C4-2B (cell line): Measurements from ENCODE around the gene NUDT1.
"Not testable (repeated sequence)": the region's sequence is repeated elsewhere in the genome, so short reads cannot be mapped to it uniquely, and the experiment has no call there.

Source experiments
- CTCF ChIP-seq: fragments of 450-650 bp; conservative IDR thresholded peaks from 2 replicates; pipeline ENCODE4 v1.5.1; 2017; ENCODE audit warnings: mild to moderate bottlenecking
- ZFX ChIP-seq: fragments of 450-650 bp; IDR thresholded peaks from 2 replicates; pipeline ENCODE4 v1.6.1; 2017

DNA sequence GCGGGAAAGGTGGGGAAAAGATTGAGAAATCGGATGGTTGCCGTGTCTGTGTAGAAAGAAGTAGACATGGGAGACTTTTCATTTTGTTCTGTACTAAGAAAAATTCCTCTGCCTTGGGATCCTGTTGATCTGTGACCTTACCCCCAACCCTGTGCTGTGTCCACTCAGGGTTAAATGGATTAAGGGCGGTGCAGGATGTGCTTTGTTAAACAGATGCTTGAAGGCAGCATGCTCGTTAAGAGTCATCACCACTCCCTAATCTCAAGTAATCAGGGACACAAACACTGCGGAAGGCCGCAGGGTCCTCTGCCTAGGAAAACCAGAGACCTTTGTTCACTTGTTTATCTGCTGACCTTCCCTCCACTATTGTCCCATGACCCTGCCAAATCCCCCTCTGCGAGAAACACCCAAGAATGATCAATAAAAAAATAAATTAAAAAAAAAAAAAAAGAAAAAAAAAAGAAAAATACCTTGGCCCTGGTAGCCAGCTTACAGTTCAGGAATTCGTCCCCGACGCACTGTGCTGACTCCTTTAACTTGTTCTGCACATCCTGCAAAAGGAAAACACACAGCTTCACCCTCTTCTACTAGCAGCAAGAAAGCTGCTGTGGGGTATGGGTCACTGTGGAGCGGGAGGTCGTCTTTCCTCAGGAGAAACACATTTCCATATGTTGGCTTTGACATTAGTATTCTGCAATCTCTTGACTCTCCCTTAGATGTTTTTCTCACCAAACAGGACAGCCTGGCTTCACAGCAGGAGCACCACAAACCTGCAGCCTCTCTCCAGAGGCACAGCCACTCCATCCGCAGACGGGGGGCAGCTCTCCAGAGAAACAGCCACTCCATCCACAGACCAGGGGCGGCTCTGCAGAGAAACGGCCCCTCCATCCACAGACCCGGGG, 27.3 kb downstream of the NUDT1 start:
- TF ChIP-seq CTCF, ZFX: not testable (repeated sequence)
